ENCODE results near the gene PLAAT4.
A peak's percentile ranks its signal among the peaks of the same experiment; 100 is the strongest.
"Not testable (repeated sequence)": the region's sequence is repeated elsewhere in the genome, so short reads cannot be mapped to it uniquely, and the experiment has no call there.

Gene PLAAT4

GRCh38 chr11:63543711-63544110, 7.1 kb downstream of the PLAAT4 start:
- DNase-seq (ENCODE audit: low spot score in 2 of 2) = no peak
- peaks cover 11% of the 10 kb centered on the region for H3K4me1 Mint-ChIP-seq
- peaks cover 5% of the 10 kb centered on the region for H3K36me3 Mint-ChIP-seq
- peak overlapping the region; percentile 65 for H3K27ac Mint-ChIP-seq
- H3K9me3 Mint-ChIP-seq = no peaks in the 10 kb centered on the region
- no peaks in the 10 kb centered on the region for H3K27me3 Mint-ChIP-seq
- no peak overlapping the region for H3K4me3 Mint-ChIP-seq
- ATAC-seq (ENCODE audit: low read depth) = peak; percentile 93

GRCh38 chr11:63547061-63547460, 10.5 kb downstream of the PLAAT4 start:
- no peak overlapping the region for H3K4me3 Mint-ChIP-seq
- no peak overlapping the region for H3K27ac Mint-ChIP-seq
- no peaks in the 10 kb centered on the region for H3K9me3 Mint-ChIP-seq
- H3K36me3 Mint-ChIP-seq = peaks cover 5% of the 10 kb centered on the region
- DNase-seq (ENCODE audit: low spot score in 2 of 2) = no peak
- peaks cover 13% of the 10 kb centered on the region for H3K4me1 Mint-ChIP-seq
- ATAC-seq (ENCODE audit: low read depth) = no peak
- peaks cover 5% of the 10 kb centered on the region for H3K27me3 Mint-ChIP-seq

- H3K4me1 Mint-ChIP-seq = peaks cover 16% of the 10 kb centered on the region
- no peaks in the 10 kb centered on the region for H3K9me3 Mint-ChIP-seq
- H3K27ac Mint-ChIP-seq = no peak overlapping the region
These were observed 11.6 kb downstream of the PLAAT4 start for GRCh38 chr11:63548178-63548577.

GRCh38 chr11:63549411-63549810, 12.8 kb downstream of the PLAAT4 start:
- ATAC-seq (ENCODE audit: low read depth) (no peak), DNase-seq (ENCODE audit: low spot score in 2 of 2) (no peak)
- Mint-ChIP-seq H3K27ac (no peak overlapping the region), H3K4me1 (peaks cover 13% of the 10 kb centered on the region), H3K9me3 (no peaks in the 10 kb centered on the region), H3K36me3 (peaks cover 6% of the 10 kb centered on the region), H3K4me3 (no peak overlapping the region), H3K27me3 (peaks cover 8% of the 10 kb centered on the region)

More at GRCh38 chr11:63548178-63548577, 11.6 kb downstream of the PLAAT4 start:
- DNase-seq (ENCODE audit: low spot score in 2 of 2) (no peak), ATAC-seq (ENCODE audit: low read depth) (no peak)
- peaks cover 6% of the 10 kb centered on the region for H3K36me3 Mint-ChIP-seq
- no peak overlapping the region for H3K4me3 Mint-ChIP-seq
- H3K27me3 Mint-ChIP-seq = peaks cover 8% of the 10 kb centered on the region

GRCh38 chr11:63550156-63550700, 13.6 kb downstream of the PLAAT4 start:
- not testable (repeated sequence) for H3K27me3 Mint-ChIP-seq; H3K9me3 Mint-ChIP-seq; DNase-seq (ENCODE audit: low spot score in 2 of 2); ATAC-seq (ENCODE audit: low read depth); H3K4me3 Mint-ChIP-seq; H3K36me3 Mint-ChIP-seq; H3K27ac Mint-ChIP-seq
- H3K4me1 Mint-ChIP-seq = peaks cover 13% of the 10 kb centered on the region

GRCh38 chr11:63551091-63551888, 14.7 kb downstream of the PLAAT4 start:
- H3K4me3 Mint-ChIP-seq = peak overlapping the region; percentile 43
- H3K27me3 Mint-ChIP-seq = peaks cover 8% of the 10 kb centered on the region
- peaks cover 4% of the 10 kb centered on the region for H3K36me3 Mint-ChIP-seq
- H3K4me1 Mint-ChIP-seq = peaks cover 13% of the 10 kb centered on the region
- H3K27ac Mint-ChIP-seq = no peak overlapping the region
- no peaks in the 10 kb centered on the region for H3K9me3 Mint-ChIP-seq
- ATAC-seq (ENCODE audit: low read depth) (no peak), DNase-seq (ENCODE audit: low spot score in 2 of 2) (no peak)

GRCh38 chr11:63551889-63552266, 15.3 kb downstream of the PLAAT4 start:
- peaks cover 10% of the 10 kb centered on the region for H3K27me3 Mint-ChIP-seq

GRCh38 chr11:63552921-63553320, 16.3 kb downstream of the PLAAT4 start:
- H3K27ac Mint-ChIP-seq = no peak overlapping the region
- H3K36me3 Mint-ChIP-seq = peaks cover 1% of the 10 kb centered on the region
- H3K4me1 Mint-ChIP-seq = peaks cover 13% of the 10 kb centered on the region
- no peak for ATAC-seq (ENCODE audit: low read depth)
- DNase-seq (ENCODE audit: low spot score in 2 of 2) = no peak
- no peaks in the 10 kb centered on the region for H3K9me3 Mint-ChIP-seq
- H3K4me3 Mint-ChIP-seq = no peak overlapping the region
- H3K27me3 Mint-ChIP-seq = peaks cover 10% of the 10 kb centered on the region

More at GRCh38 chr11:63551889-63552266, 15.3 kb downstream of the PLAAT4 start:
- Mint-ChIP-seq H3K9me3 (no peaks in the 10 kb centered on the region), H3K27ac (no peak overlapping the region), H3K4me3 (no peak overlapping the region), H3K36me3 (peaks cover 1% of the 10 kb centered on the region), H3K4me1 (peaks cover 13% of the 10 kb centered on the region)
- no peak for DNase-seq (ENCODE audit: low spot score in 2 of 2)
- ATAC-seq (ENCODE audit: low read depth) = no peak

GRCh38 chr11:63553759-63554158, 17.2 kb downstream of the PLAAT4 start:
- H3K36me3 Mint-ChIP-seq = peaks cover 1% of the 10 kb centered on the region
- peak; percentile 73 for ATAC-seq (ENCODE audit: low read depth)
- no peaks in the 10 kb centered on the region for H3K9me3 Mint-ChIP-seq

GRCh38 chr11:63554877-63555223, 18.2 kb downstream of the PLAAT4 start:
- Mint-ChIP-seq H3K4me1 (peaks cover 13% of the 10 kb centered on the region), H3K36me3 (peaks cover 1% of the 10 kb centered on the region), H3K9me3 (no peaks in the 10 kb centered on the region), H3K27me3 (peaks cover 8% of the 10 kb centered on the region), H3K4me3 (no peak overlapping the region), H3K27ac (no peak overlapping the region)
- DNase-seq (ENCODE audit: low spot score in 2 of 2) (no peak), ATAC-seq (ENCODE audit: low read depth) (no peak)

More at GRCh38 chr11:63553759-63554158, 17.2 kb downstream of the PLAAT4 start:
- peaks cover 13% of the 10 kb centered on the region for H3K4me1 Mint-ChIP-seq
- H3K27ac Mint-ChIP-seq = peak overlapping the region; percentile 32
- peak overlapping the region; percentile 71 for H3K4me3 Mint-ChIP-seq
- no peak for DNase-seq (ENCODE audit: low spot score in 2 of 2)
- peaks cover 10% of the 10 kb centered on the region for H3K27me3 Mint-ChIP-seq

- Mint-ChIP-seq H3K4me3 (no peak overlapping the region), H3K27ac (no peak overlapping the region), H3K9me3 (no peaks in the 10 kb centered on the region), H3K36me3 (peaks cover 1% of the 10 kb centered on the region), H3K4me1 (peaks cover 9% of the 10 kb centered on the region), H3K27me3 (peaks cover 8% of the 10 kb centered on the region)
- DNase-seq (ENCODE audit: low spot score in 2 of 2) = no peak
- ATAC-seq (ENCODE audit: low read depth) = no peak
These were observed 19.9 kb downstream of the PLAAT4 start for GRCh38 chr11:63556404-63557013.

GRCh38 chr11:63557570-63557969, 21.0 kb downstream of the PLAAT4 start:
- H3K36me3 Mint-ChIP-seq = peaks cover under 1% of the 10 kb centered on the region
- ATAC-seq (ENCODE audit: low read depth) (no peak), DNase-seq (ENCODE audit: low spot score in 2 of 2) (no peak)
- H3K4me3 Mint-ChIP-seq = no peak overlapping the region
- H3K27me3 Mint-ChIP-seq = peaks cover 8% of the 10 kb centered on the region
- no peaks in the 10 kb centered on the region for H3K9me3 Mint-ChIP-seq
- H3K4me1 Mint-ChIP-seq = peaks cover 9% of the 10 kb centered on the region
- no peak overlapping the region for H3K27ac Mint-ChIP-seq

GRCh38 chr11:63558459-63559157, 22.0 kb downstream of the PLAAT4 start:
- no peak overlapping the region for H3K4me3 Mint-ChIP-seq
- ATAC-seq (ENCODE audit: low read depth) (no peak), DNase-seq (ENCODE audit: low spot score in 2 of 2) (no peak)
- peaks cover 5% of the 10 kb centered on the region for H3K27me3 Mint-ChIP-seq
- H3K36me3 Mint-ChIP-seq = no peaks in the 10 kb centered on the region
- no peak overlapping the region for H3K27ac Mint-ChIP-seq
- H3K9me3 Mint-ChIP-seq = no peaks in the 10 kb centered on the region
- peaks cover 4% of the 10 kb centered on the region for H3K4me1 Mint-ChIP-seq

Data from memory B cell (primary cell).